ENCODE data around the gene COMMD4.
"Not testable (repeated sequence)": the region's sequence is repeated elsewhere in the genome, so short reads cannot be mapped to it uniquely, and the experiment has no call there.

COMMD4 gene

GRCh38 chr15:75335705-75336355 is at the start of gene COMMD4:
Gene COMMD4, plus strand, starts transcription at chr15:75336063. Its CDS starts 27 bp downstream, at chr15:75336090.
- peak; percentile 90 for DNase-seq

- not testable (repeated sequence) for DNase-seq
Observed at GRCh38 chr15:75293660-75294059, 42.2 kb upstream of the COMMD4 start.

- DNase-seq, result not testable (repeated sequence)
Observed at GRCh38 chr15:75298541-75299310, 37.1 kb upstream of the COMMD4 start.

- not testable (repeated sequence) for DNase-seq
Observed at GRCh38 chr15:75299311-75299688, 36.6 kb upstream of the COMMD4 start.

GRCh38 chr15:75300026-75300425 is 35.8 kb upstream of the COMMD4 start:
- not testable (repeated sequence) for DNase-seq

- no peak for DNase-seq
Observed at GRCh38 chr15:75302318-75302717, 33.5 kb upstream of the COMMD4 start.

- not testable (repeated sequence) for DNase-seq
Observed at GRCh38 chr15:75302753-75303152, 33.1 kb upstream of the COMMD4 start.

- DNase-seq, result no peak
Observed at GRCh38 chr15:75306188-75306587, 29.7 kb upstream of the COMMD4 start.

- no peak for DNase-seq
Observed at GRCh38 chr15:75307778-75308390, 28.0 kb upstream of the COMMD4 start.

GRCh38 chr15:75309711-75310110 is 26.2 kb upstream of the COMMD4 start:
- no peak for DNase-seq

GRCh38 chr15:75312548-75312947 is 23.3 kb upstream of the COMMD4 start:
- not testable (repeated sequence) for DNase-seq

GRCh38 chr15:75313116-75313845 is 22.6 kb upstream of the COMMD4 start:
- no peak for DNase-seq

- DNase-seq, result no peak
Observed at GRCh38 chr15:75314552-75315290, 21.1 kb upstream of the COMMD4 start.

- DNase-seq, result not testable (repeated sequence)
Observed at GRCh38 chr15:75319231-75319897, 16.5 kb upstream of the COMMD4 start.

GRCh38 chr15:75321711-75322110 is 14.2 kb upstream of the COMMD4 start:
- no peak for DNase-seq

GRCh38 chr15:75325922-75326321 is 9.9 kb upstream of the COMMD4 start:
- DNase-seq, result no peak

GRCh38 chr15:75327005-75327404 is 8.9 kb upstream of the COMMD4 start:
- DNase-seq, result no peak

- no peak for DNase-seq
Observed at GRCh38 chr15:75327491-75327890, 8.4 kb upstream of the COMMD4 start.

GRCh38 chr15:75328493-75329314 is 7.2 kb upstream of the COMMD4 start:
- DNase-seq, result no peak

GRCh38 chr15:75329571-75329970 is 6.3 kb upstream of the COMMD4 start:
- no peak for DNase-seq

GRCh38 chr15:75332093-75332492 is 3.8 kb upstream of the COMMD4 start:
- DNase-seq, result not testable (repeated sequence)

Measured in NCI-H2029 (cell line).